Transverse colon (tissue), 4 donors: ENCODE measurements around the gene SLC35G4. TPM values are rescaled to one million over a fixed set of nuclear protein-coding genes. Genes with fewer than 3 reads are reported as not detected.
"Not testable (repeated sequence)": the region's sequence is repeated elsewhere in the genome, so short reads cannot be mapped to it uniquely, and the experiment has no call there.

Experiments used
- DNase-seq: peaks from one replicate; pipeline ENCODE4 v3.0.0-alpha.2; 2019
- H3K27ac ChIP-seq, 4 donors: fragments of 200-600 bp; sonication (generic); 2 replicates each; pipeline ENCODE4 v1.5.1; 2016 to 2018; ENCODE audit warnings: inconsistent platforms in 4 of 4
- H3K27me3 ChIP-seq: fragments of 200-600 bp; sonication (generic); 2 replicates; pipeline ENCODE4 v1.5.1; 2017; ENCODE audit warnings: inconsistent platforms
- H3K36me3 ChIP-seq, 4 donors: fragments of 200-600 bp; sonication (generic); 2 replicates each; pipeline ENCODE4 v1.5.1; 2017 to 2019; ENCODE audit warnings: inconsistent platforms in 4 of 4
- H3K4me1 ChIP-seq, 4 donors: fragments of 200-600 bp; sonication (generic); 2 replicates each; pipeline ENCODE4 v1.5.1; 2017 to 2020; ENCODE audit warnings: inconsistent platforms in 4 of 4
- H3K4me3 ChIP-seq, 4 donors: fragments of 200-600 bp; sonication (generic); 1 replicate in 1 of 4; 2 replicates in 3 of 4; pipeline versions ENCODE4 v1.5.1 to v1.6.1; 2017 to 2019; ENCODE audit warnings: inconsistent platforms in 4 of 4
- H3K9me3 ChIP-seq, 2 donors: fragments of 200-600 bp; sonication (generic); 2 replicates each; pipeline ENCODE4 v1.5.1; 2017 to 2019; ENCODE audit warnings: inconsistent platforms in 2 of 2
- CTCF ChIP-seq, 5 experiments: fragments of 200-600 bp in 3 of 5; fragments of 450-650 bp in 2 of 5; sonication (generic) in 3 of 5; IDR thresholded peaks; 1 replicate in 2 of 5; 2 replicates in 3 of 5; pipeline ENCODE4 v1.5.1; 2016 to 2017; ENCODE audit warnings: antibody characterized with exemption in 5 of 5, inconsistent platforms in 3 of 5, mild to moderate bottlenecking in 2 of 5, moderate library complexity in 1 of 5
- EP300 ChIP-seq: sonication (generic); formaldehyde crosslinking; IDR thresholded peaks from one replicate; pipeline ENCODE4 v1.6.1; 2017; ENCODE audit warnings: antibody characterized with exemption, low read depth
- POLR2A ChIP-seq: fragments of 450-650 bp; IDR thresholded peaks from one replicate; pipeline ENCODE4 v1.6.1; 2016; ENCODE audit warnings: antibody characterized with exemption, mild to moderate bottlenecking, moderate library complexity
- POLR2AphosphoS5 ChIP-seq, 3 donors: sonication (generic); formaldehyde crosslinking; IDR thresholded peaks; one replicate each; pipeline ENCODE4 v1.6.1; 2016; ENCODE audit warnings: antibody characterized with exemption in 3 of 3
- WGBS, 2 donors: methylation state at CpG; one replicate each; pipeline ENCODE4 v1.1.5; 2018; ENCODE audit warnings: low coverage in 1 of 2; 5-methylcytosine and 5-hydroxymethylcytosine counted together
- in situ Hi-C, 4 donors: fragments of 200-750 bp; cut with MboI; loops; one replicate each; pipeline versions ENCODE4 v1.15.0 to v1.15.1; 2017; ENCODE audit warnings: low sequenced_read_pairs in 3 of 4, low pct_ligation_motif_present in 1 of 4, low pct_unique_long_range_greater_than_20kb in 1 of 4
- intact Hi-C: fragments of 100-400 bp; cut with DNase I; formaldehyde crosslinking; loops from one replicate; pipeline ENCODE4 v1.15.1; 2023; ENCODE audit warnings: low total_unique reads
- total RNA-seq, 4 donors: library from RNA; depleted of rRNA; stranded (reverse); fragments of >200 nt; gene quantifications; one replicate each; pipeline ENCODE4 v1.1.0, GENCODE V29; 2016

Gene SLC35G4
- total RNA-seq, 4 donors from 2014 or later: not detected

GRCh38 chr18:11614042-11614441 is 4.6 kb downstream of the SLC35G4 start:
- in situ Hi-C loops: not testable (repeated sequence)
- 86% methylated on average over 16 of the region's 21 CpGs; no CpG with 5 or more reads in 1 of the 2 donors for WGBS, 2 donors

GRCh38 chr18:11614981-11615380 is 5.6 kb downstream of the SLC35G4 start:
- H3K27me3 ChIP-seq, DNase-seq, H3K27ac ChIP-seq, H3K9me3 ChIP-seq, intact Hi-C loops, H3K4me1 ChIP-seq, H3K36me3 ChIP-seq, H3K4me3 ChIP-seq, in situ Hi-C loops: not testable (repeated sequence)
- 84 to 86% methylated on average over 4 to 6 of the region's 6 CpGs for WGBS, 2 donors

More at GRCh38 chr18:11614042-11614441, 4.6 kb downstream of the SLC35G4 start:
- DNase-seq, H3K27me3 ChIP-seq, H3K4me1 ChIP-seq, H3K4me3 ChIP-seq, H3K36me3 ChIP-seq, H3K9me3 ChIP-seq, intact Hi-C loops, H3K27ac ChIP-seq: not testable (repeated sequence)

GRCh38 chr18:11647310-11647709 is 37.9 kb downstream of the SLC35G4 start:
- in situ Hi-C loops, H3K9me3 ChIP-seq, H3K36me3 ChIP-seq, intact Hi-C loops, H3K27me3 ChIP-seq, DNase-seq, H3K4me3 ChIP-seq, H3K4me1 ChIP-seq, H3K27ac ChIP-seq: not testable (repeated sequence)
- 85 to 98% methylated on average over 4 to 16 of the region's 23 CpGs for WGBS, 2 donors

GRCh38 chr18:11647804-11648203 is 38.4 kb downstream of the SLC35G4 start:
- WGBS, 2 donors: 90% methylated on average over 20 of the region's 26 CpGs; no CpG with 5 or more reads in 1 of the 2 donors

GRCh38 chr18:11649839-11650238 is 40.4 kb downstream of the SLC35G4 start:
- peaks cover 7% of the 10 kb centered on the region for H3K27me3 ChIP-seq
- in situ Hi-C loops (loop anchor here in 1 of 4 donors (25.0 kb wide), 1 partner anchor 88 kb away; no protein-coding TSS in a partner anchor), intact Hi-C loops (no loop called here)
- H3K36me3 ChIP-seq: no peaks in the 10 kb centered on the region
- TF ChIP-seq CTCF (IDR thresholded peaks at IDR 0.05) (no peak), EP300 (no peak), POLR2A (no peak)
- 17 to 75% methylated on average over 1 to 4 of the region's 4 CpGs for WGBS, 2 donors
- no peak overlapping the region for H3K27ac ChIP-seq
- H3K4me3 ChIP-seq: no peak overlapping the region
- no peak for DNase-seq
- no peaks in the 10 kb centered on the region for H3K4me1 ChIP-seq
- no peaks in the 10 kb centered on the region for H3K9me3 ChIP-seq

More at GRCh38 chr18:11647804-11648203, 38.4 kb downstream of the SLC35G4 start:
- H3K27ac ChIP-seq, DNase-seq, intact Hi-C loops, H3K36me3 ChIP-seq, H3K27me3 ChIP-seq, H3K4me3 ChIP-seq, H3K9me3 ChIP-seq, H3K4me1 ChIP-seq, in situ Hi-C loops: not testable (repeated sequence)

GRCh38 chr18:11651899-11652298 is 42.5 kb downstream of the SLC35G4 start:
- 74 to 90% methylated on average over 2 to 3 of the region's 3 CpGs for WGBS, 2 donors
- intact Hi-C loops (no loop called here), in situ Hi-C loops (loop anchor here in 1 of 4 donors (25.0 kb wide), 1 partner anchor 90 kb away; no protein-coding TSS in a partner anchor)
- no peaks in the 10 kb centered on the region for H3K9me3 ChIP-seq
- TF ChIP-seq POLR2AphosphoS5 (IDR thresholded peaks at IDR 0.05): no peak
- no peak for DNase-seq
- no peaks in the 10 kb centered on the region for H3K36me3 ChIP-seq
- H3K27me3 ChIP-seq: peaks cover 10% of the 10 kb centered on the region
- no peak overlapping the region for H3K27ac ChIP-seq
- no peak overlapping the region for H3K4me3 ChIP-seq
- H3K4me1 ChIP-seq: peaks cover 0 to 2% (median 0%) of the 10 kb centered on the region in 4 donors

GRCh38 chr18:11653521-11653920 is 44.1 kb downstream of the SLC35G4 start:
- WGBS, 2 donors: 83% methylated on average over 10 of the region's 10 CpGs; no CpG with 5 or more reads in 1 of the 2 donors
- H3K27me3 ChIP-seq: peaks cover 10% of the 10 kb centered on the region
- in situ Hi-C loops: loop anchor here in 1 of 4 donors (25.0 kb wide), 1 partner anchor 91 kb away; no protein-coding TSS in a partner anchor
- peaks cover 0 to 2% (median 0%) of the 10 kb centered on the region in 4 donors for H3K4me1 ChIP-seq
- intact Hi-C loops: no loop called here
- no peak overlapping the region for H3K27ac ChIP-seq
- TF ChIP-seq EP300 (no peak), CTCF (IDR thresholded peaks at IDR 0.05) (no peak), POLR2AphosphoS5 (IDR thresholded peaks at IDR 0.05) (no peak), POLR2A (no peak)
- DNase-seq: no peak
- no peaks in the 10 kb centered on the region for H3K9me3 ChIP-seq
- no peaks in the 10 kb centered on the region for H3K36me3 ChIP-seq
- no peak overlapping the region for H3K4me3 ChIP-seq
